IMR-90 (cell line): ENCODE results near the gene GEMIN8. TPM values are rescaled to one million over a fixed set of nuclear protein-coding genes. Genes with fewer than 3 reads are reported as not detected.

Source experiments
- ATAC-seq: fragments of 200-7000 bp; cut with Tn5 transposase; 2 replicates; pipeline ENCODE4 v1.9.1; 2020; ENCODE audit warnings: low read depth, mild to moderate bottlenecking, moderate library complexity
- Bru-seq: library from RNA; stranded (reverse); fragments of 400-500 nt; gene quantifications from one replicate; lab custom pipeline; 2021; lab: Mats Ljungman, UMichigan
- BruChase-seq, 2 experiments: library from RNA; stranded (reverse); fragments of 400-500 nt; gene quantifications; one replicate each; lab custom pipeline; 2021; lab: Mats Ljungman, UMichigan
- BruUV-seq: library from RNA; stranded (reverse); fragments of 400-500 nt; replicated peaks from 2 replicates; lab custom pipeline; 2021; lab: Mats Ljungman, UMichigan
- CTCF ChIA-PET: fragments of 300-600 bp; formaldehyde crosslinking; extraction: SDS; loops from one replicate; lab custom pipeline; 2021; ENCODE audit warnings: antibody characterized with exemption; lab: Yijun Ruan, JAX
- POLR2A ChIA-PET: fragments of 300-600 bp; sonication (Branson Sonifier 250); formaldehyde crosslinking; loops from one replicate; lab custom pipeline; 2022; ENCODE audit warnings: antibody characterized with exemption; ENCODE audit not compliant: unreplicated experiment; lab: Charles Lee
- DNase-seq: peaks from one replicate; pipeline ENCODE4 v3.0.0; 2013
- H2AFZ ChIP-seq: replicated peaks from 2 replicates; pipeline ENCODE3; 2013; ENCODE audit warnings: low read length, mild to moderate bottlenecking; ENCODE audit not compliant: poor library complexity
- H2AK5ac ChIP-seq: 2 replicates; pipeline ENCODE4 v1.6.1; 2013; ENCODE audit warnings: low read depth, low read length, inconsistent platforms
- H2AK9ac ChIP-seq: replicated peaks from 2 replicates; pipeline ENCODE3; 2013; ENCODE audit warnings: mild to moderate bottlenecking, low read depth, low read length, moderate library complexity; ENCODE audit not compliant: poor library complexity
- H2BK120ac ChIP-seq: 2 replicates; pipeline ENCODE4 v1.6.1; 2013; ENCODE audit warnings: low read depth, low read length, inconsistent platforms
- H2BK15ac ChIP-seq: 3 replicates; pipeline ENCODE4 v1.6.1; 2013; ENCODE audit warnings: low read depth, low read length, inconsistent platforms
- H2BK20ac ChIP-seq: 2 replicates; pipeline ENCODE4 v1.6.1; 2013; ENCODE audit warnings: low read depth, mild to moderate bottlenecking, inconsistent platforms, low read length, moderate library complexity
- H2BK5ac ChIP-seq: 2 replicates; pipeline ENCODE4 v1.6.1; 2013; ENCODE audit warnings: mild to moderate bottlenecking, low read depth, low read length, inconsistent platforms; ENCODE audit not compliant: poor library complexity, severe bottlenecking
- H3K14ac ChIP-seq: replicated peaks from 2 replicates; pipeline ENCODE4 v1.6.1; 2013; ENCODE audit warnings: low read depth, low read length, inconsistent platforms
- H3K18ac ChIP-seq: 2 replicates; pipeline ENCODE4 v1.6.1; 2013; ENCODE audit warnings: low read depth, low read length, control low read depth
- H3K23ac ChIP-seq: 2 replicates; pipeline ENCODE4 v1.6.1; 2013; ENCODE audit warnings: low read depth, low read length, inconsistent platforms
- H3K27ac ChIP-seq: 2 replicates; pipeline ENCODE4 v1.5.1; 2013; ENCODE audit warnings: mild to moderate bottlenecking, control low read depth, low read length; ENCODE audit not compliant: insufficient read depth
- H3K27me3 ChIP-seq: 2 replicates; pipeline ENCODE4 v1.6.1; 2013; ENCODE audit warnings: low read length; ENCODE audit not compliant: control insufficient read depth, insufficient read depth
- H3K36me3 ChIP-seq: 2 replicates; pipeline ENCODE4 v1.6.1; 2013; ENCODE audit warnings: low read length, mixed read lengths; ENCODE audit not compliant: control insufficient read depth, insufficient read depth
- H3K4ac ChIP-seq: 2 replicates; pipeline ENCODE4 v1.6.1; 2013; ENCODE audit warnings: low read depth, low read length, inconsistent platforms
- H3K4me1 ChIP-seq: 2 replicates; pipeline ENCODE4 v1.6.1; 2013; ENCODE audit warnings: low read length, mixed read lengths; ENCODE audit not compliant: control insufficient read depth, insufficient read depth
- H3K4me2 ChIP-seq: 2 replicates; pipeline ENCODE4 v1.6.1; 2013; ENCODE audit warnings: low read depth, mild to moderate bottlenecking, control low read depth, low read length, moderate library complexity
- H3K4me3 ChIP-seq: 2 replicates; pipeline ENCODE4 v1.5.1; 2013; ENCODE audit warnings: low read depth, mild to moderate bottlenecking, control low read depth, low read length, moderate library complexity; ENCODE audit not compliant: insufficient read depth
- H3K56ac ChIP-seq: 2 replicates; pipeline ENCODE4 v1.6.1; 2013; ENCODE audit warnings: low read length, inconsistent platforms; ENCODE audit not compliant: insufficient read depth; ENCODE audit errors: extremely low read depth
- H3K79me1 ChIP-seq, 2 experiments: 2 replicates each; pipeline ENCODE4 v1.6.1; 2013; ENCODE audit warnings: low read length in 2 of 2, inconsistent platforms in 1 of 2, low read depth in 1 of 2
- H3K9ac ChIP-seq: 2 replicates; pipeline ENCODE4 v1.6.1; 2013; ENCODE audit warnings: low read depth, low read length, control low read depth
- H3K9me1 ChIP-seq: 2 replicates; pipeline ENCODE4 v1.6.1; 2013; ENCODE audit warnings: low read length, inconsistent platforms; ENCODE audit not compliant: insufficient read depth
- H3K9me3 ChIP-seq: 2 replicates; pipeline ENCODE4 v1.6.1; 2013; ENCODE audit warnings: low read length; ENCODE audit not compliant: control insufficient read depth, insufficient read depth
- H4K20me1 ChIP-seq: 2 replicates; pipeline ENCODE4 v1.6.1; 2013; ENCODE audit warnings: low read length, inconsistent platforms; ENCODE audit not compliant: insufficient read depth
- H4K5ac ChIP-seq: 2 replicates; pipeline ENCODE4 v1.6.1; 2013; ENCODE audit warnings: mild to moderate bottlenecking, low read depth, low read length, control low read depth
- H4K8ac ChIP-seq, 2 experiments: 2 replicates each; pipeline ENCODE4 v1.6.1; 2013; ENCODE audit warnings: low read depth in 2 of 2, low read length in 2 of 2, control low read depth in 1 of 2, inconsistent platforms in 1 of 2
- H4K91ac ChIP-seq: 2 replicates; pipeline ENCODE4 v1.6.1; 2013; ENCODE audit warnings: low read depth, low read length, inconsistent platforms; ENCODE audit not compliant: insufficient read depth
- CEBPB ChIP-seq: IDR thresholded peaks from 2 replicates; pipeline ENCODE4 v1.6.1; 2012; ENCODE audit warnings: low read depth, low read length, improper control_type of control experiment
- CHD1 ChIP-seq: IDR thresholded peaks from 2 replicates; pipeline ENCODE4 v1.6.1; 2012; ENCODE audit warnings: low read depth, low read length, improper control_type of control experiment
- ELK1 ChIP-seq: fragments of 150-350 bp; IDR thresholded peaks from 2 replicates; pipeline ENCODE4 v1.6.1; 2016; ENCODE audit warnings: low read depth, mild to moderate bottlenecking, low read length, moderate library complexity, borderline replicate concordance
- FOS ChIP-seq: fragments of 150-350 bp; IDR thresholded peaks from 2 replicates; pipeline ENCODE4 v1.6.1; 2016; ENCODE audit warnings: low read depth, low read length
- MAFK ChIP-seq: IDR thresholded peaks from 2 replicates; pipeline ENCODE4 v1.6.1; 2012; ENCODE audit warnings: low read depth, low read length, improper control_type of control experiment
- MAZ ChIP-seq: IDR thresholded peaks from 2 replicates; pipeline ENCODE4 v1.6.1; 2012; ENCODE audit warnings: low read depth, mild to moderate bottlenecking, low read length, improper control_type of control experiment, moderate library complexity, borderline replicate concordance
- MXI1 ChIP-seq: IDR thresholded peaks from 2 replicates; pipeline ENCODE4 v1.6.1; 2012; ENCODE audit warnings: low read depth, mild to moderate bottlenecking, low read length, moderate library complexity, borderline replicate concordance
- NFE2L2 ChIP-seq: fragments of 150-350 bp; IDR thresholded peaks from 2 replicates; pipeline ENCODE4 v1.6.1; 2016; ENCODE audit warnings: low read depth, mild to moderate bottlenecking, low read length
- POLR2A ChIP-seq: IDR thresholded peaks from 2 replicates; pipeline ENCODE4 v1.6.1; 2012; ENCODE audit warnings: mild to moderate bottlenecking, low read depth, low read length
- RAD21 ChIP-seq: IDR thresholded peaks from 2 replicates; pipeline ENCODE4 v1.6.1; 2012; ENCODE audit warnings: low read length, improper control_type of control experiment
- RCOR1 ChIP-seq: IDR thresholded peaks from 2 replicates; pipeline ENCODE4 v1.6.1; 2012; ENCODE audit warnings: mild to moderate bottlenecking, low read length, improper control_type of control experiment; ENCODE audit not compliant: insufficient replicate concordance
- RFX5 ChIP-seq: IDR thresholded peaks from 2 replicates; pipeline ENCODE4 v1.8.0; 2012; ENCODE audit warnings: low read depth, mild to moderate bottlenecking, low read length, moderate library complexity
- SMC3 ChIP-seq: fragments of 150-350 bp; IDR thresholded peaks from 2 replicates; pipeline ENCODE4 v1.6.1; 2016; ENCODE audit warnings: low read depth, mild to moderate bottlenecking, antibody characterized with exemption, low read length, moderate library complexity
- WGBS, 2 experiments: methylation state at CpG; one replicate each; pipeline versions ENCODE4 v1.1.5 to v1.1.7; 2013; ENCODE audit warnings: missing lambda C conversion rate in 2 of 2; ENCODE audit not compliant: insufficient read length in 1 of 2; ENCODE audit errors: extremely low coverage in 2 of 2; 5-methylcytosine and 5-hydroxymethylcytosine counted together
- dilution Hi-C: fragments of 300-500 bp; cut with HindIII; formaldehyde crosslinking; loops from one replicate; pipeline ENCODE4 v1.14.3; 2018; ENCODE audit warnings: low sequenced_read_pairs; ENCODE audit not compliant: unreplicated experiment
- in situ Hi-C: fragments of 300-500 bp; cut with MboI; formaldehyde crosslinking; loops from 3 replicates; pipeline ENCODE4 v1.14.3; 2019; ENCODE audit warnings: low sequenced_read_pairs, inconsistent platforms, mixed read lengths
- intact Hi-C: fragments of 100-400 bp; cut with micrococcal nuclease; formaldehyde crosslinking; loops from 2 replicates; pipeline ENCODE4 v1.10.0; 2022
- long read RNA-seq: library from polyadenylated mRNA; unstranded; transcript quantifications from one replicate; pipeline ENCODE4 v2.0.0, GENCODE V29; 2021; ENCODE audit not compliant: unreplicated experiment
- polyA plus RNA-seq, 3 experiments: library from polyadenylated mRNA; depleted of rRNA; stranded (reverse); fragments of >200 nt; gene quantifications; 2 replicates each; pipeline ENCODE4 v1.2.3, GENCODE V29; 2012; ENCODE audit warnings: low replicate concordance in 1 of 3
- total RNA-seq: library from RNA; depleted of rRNA; stranded (reverse); fragments of >200 nt; gene quantifications from 2 replicates; pipeline ENCODE4 v1.2.3, GENCODE V29; 2012; rRNA removed
- TF ChIP-seq, protein P1 (sequence below): fragments of 150-350 bp; IDR thresholded peaks from 2 replicates; pipeline ENCODE4 v1.6.1; 2017; ENCODE audit warnings: mild to moderate bottlenecking, antibody characterized with exemption, low read length, low read depth

Gene GEMIN8
- total RNA-seq = 11.1 and 12.0 TPM in 2 replicates
- polyA plus RNA-seq (2012; rRNA removed) = 20.6 and 24.1 TPM in 2 replicates
- 19.9 and 21.5 TPM in 2 replicates for polyA plus RNA-seq (2012; cell fraction: cytosol; rRNA removed)
- polyA plus RNA-seq (2012; cell fraction: nucleus; rRNA removed; ENCODE audit: low replicate concordance) = 34.7 and 68.5 TPM in 2 replicates
- Bru-seq, nascent RNA = percentile 60 among the genes with signal in this experiment
- percentile 54 among the genes with signal in this experiment for BruChase-seq, experiment 1, labeled RNA remaining after a 6-hour chase
- percentile 69 among the genes with signal in this experiment for BruChase-seq, experiment 2, labeled RNA remaining after a 2-hour chase
- long read RNA-seq, partial matches to known transcripts = 11 of 21 reads
- long read RNA-seq, other reads (novel, unspliced or antisense) = 7 of 21 reads

DNA sequence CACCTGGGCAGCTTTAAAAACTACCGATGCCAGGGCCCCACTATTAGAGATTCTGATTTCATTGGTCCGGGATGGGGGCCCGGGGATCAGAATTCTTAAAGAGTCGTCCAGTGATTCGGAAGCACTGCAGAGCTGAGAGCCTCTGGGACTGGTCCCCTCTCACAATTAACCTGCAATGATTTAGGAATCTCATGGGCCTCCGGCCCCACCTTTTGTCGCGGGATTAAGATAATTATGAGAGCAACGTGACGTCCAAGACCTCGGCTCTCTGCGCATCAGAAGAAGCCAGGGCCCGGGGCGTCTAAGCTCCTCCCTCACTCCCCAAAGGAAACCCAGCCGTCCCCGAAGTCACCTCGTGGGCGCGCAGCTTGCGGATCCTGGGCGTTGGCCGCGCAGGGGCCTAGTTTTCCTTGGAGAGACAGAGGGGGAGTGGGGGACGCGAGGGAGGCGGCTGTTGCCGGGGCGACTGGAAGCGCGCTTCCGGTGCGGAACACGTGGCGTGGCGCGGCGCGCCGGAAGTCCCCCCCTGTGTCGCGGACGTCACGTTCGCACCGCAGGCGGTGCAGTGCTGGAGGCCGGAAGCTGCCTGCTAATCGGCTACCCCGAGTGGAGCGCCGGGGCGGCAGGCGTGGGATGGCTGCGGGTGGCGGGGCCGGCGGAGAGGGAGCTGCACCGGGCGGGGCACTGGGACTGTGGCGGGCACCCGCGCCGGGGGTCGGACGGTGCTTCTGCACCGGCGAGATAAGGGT is at the start of gene GEMIN8:
Gene GEMIN8 (minus strand): TSS at position 468 of the 749 bp plus-strand sequence. CDS start 8,414 bp downstream, outside the sequence.
- Histone ChIP-seq H4K91ac (peak within 1 kb of the TSS; percentile 70), H4K8ac (peak within 1 kb of the TSS; percentile 82 to 91), H3K27me3 (peaks cover 3% of the 10 kb centered on the region; the same call in 1 of the 2 replicates), H3K4ac (peak within 1 kb of the TSS; percentile 66), H4K20me1 (no peaks in the 10 kb centered on the region), H4K5ac (peak within 1 kb of the TSS; percentile 33), H3K79me1 (peaks cover 5 to 13% of the 10 kb centered on the region in 2 experiments; a peak in 2 of 4 replicates), H2AK5ac (no peak within 1 kb of the TSS), H2AK9ac (peak within 1 kb of the TSS; percentile 66), H2AFZ (peak within 1 kb of the TSS; percentile 92), H3K14ac (peak within 1 kb of the TSS; percentile 92), H3K27ac (peak within 1 kb of the TSS; percentile 80), H2BK5ac (peak within 1 kb of the TSS; percentile 85), H3K36me3 (no peaks in the 10 kb centered on the region), H2BK15ac (no peak within 1 kb of the TSS), H3K4me2 (peak within 1 kb of the TSS; percentile 81), H2BK120ac (peak within 1 kb of the TSS; percentile 81), H3K18ac (peak within 1 kb of the TSS; percentile 35; the same call in 1 of the 2 replicates), H3K4me3 (peak within 1 kb of the TSS; percentile 68), H2BK20ac (no peak within 1 kb of the TSS), H3K56ac (peak within 1 kb of the TSS; percentile 88), H3K23ac (peak within 1 kb of the TSS; percentile 74), H3K9me3 (no peaks in the 10 kb centered on the region), H3K4me1 (peaks cover 4% of the 10 kb centered on the region), H3K9ac (peak within 1 kb of the TSS; percentile 83), H3K9me1 (peaks cover 4% of the 10 kb centered on the region)
- in situ Hi-C loops = loop anchor here (5.0 to 25.0 kb wide), 4 partner anchors 265 to 1067 kb away; partner anchors contain the start of gene TCEANC
- CTCF ChIA-PET = interaction anchor here (0.9 to 1.1 kb wide), 2 partner anchors 523 to 1213 kb away, joined by 3 read pairs; no protein-coding TSS in a partner anchor
- BruUV-seq = no TSS peak
- DNase-seq = peak; percentile 91
- intact Hi-C loops = no loop called here
- dilution Hi-C loops = no loop called here
- whole genome bisulfite sequencing, 2 experiments = 4% methylated on average over 26 of the region's 67 CpGs; no CpG with 5 or more reads in 1 of the 2 experiments
- POLR2A ChIA-PET = interaction anchor here (0.6 kb wide), 1 partner anchor 20 kb away, joined by 5 read pairs; no protein-coding TSS in a partner anchor
- ATAC-seq = peak; percentile 87
- TF ChIP-seq RAD21 = no peak
- peak; percentile 94 for TF ChIP-seq MXI1
- TF ChIP-seq MAFK = no peak
- TF ChIP-seq MAZ = peak; percentile 94
- no peak for TF ChIP-seq RFX5
- no peak for TF ChIP-seq SMC3
- no peak for TF ChIP-seq RCOR1
- TF ChIP-seq FOS = 0 out of 2 replicates have a peak, but pooled peaks have one; percentile 7
- no peak for TF ChIP-seq CEBPB
- no peak for TF ChIP-seq NFE2L2
- TF ChIP-seq CHD1 = 0 out of 2 replicates have a peak, but pooled peaks have one; percentile 18
- TF ChIP-seq, protein P1, sequence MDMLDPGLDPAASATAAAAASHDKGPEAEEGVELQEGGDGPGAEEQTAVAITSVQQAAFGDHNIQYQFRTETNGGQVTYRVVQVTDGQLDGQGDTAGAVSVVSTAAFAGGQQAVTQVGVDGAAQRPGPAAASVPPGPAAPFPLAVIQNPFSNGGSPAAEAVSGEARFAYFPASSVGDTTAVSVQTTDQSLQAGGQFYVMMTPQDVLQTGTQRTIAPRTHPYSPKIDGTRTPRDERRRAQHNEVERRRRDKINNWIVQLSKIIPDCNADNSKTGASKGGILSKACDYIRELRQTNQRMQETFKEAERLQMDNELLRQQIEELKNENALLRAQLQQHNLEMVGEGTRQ = peak; percentile 88
- TF ChIP-seq ELK1 = peak; percentile 60; the same call in 1 of the 2 replicates
- TF ChIP-seq POLR2A = peak; percentile 81
